HG02678 (cell line): ENCODE measurements around the gene RFX2.
"Not testable (repeated sequence)": the region's sequence is repeated elsewhere in the genome, so short reads cannot be mapped to it uniquely, and the experiment has no call there.

ENCODE experiments used
- ATAC-seq: cut with Tn5 transposase; IDR thresholded peaks from one replicate; pipeline ENCODE4 v1.9.1; 2021; ENCODE audit warnings: mild to moderate bottlenecking, moderate library complexity; ENCODE audit not compliant: unreplicated experiment

Gene RFX2

DNA sequence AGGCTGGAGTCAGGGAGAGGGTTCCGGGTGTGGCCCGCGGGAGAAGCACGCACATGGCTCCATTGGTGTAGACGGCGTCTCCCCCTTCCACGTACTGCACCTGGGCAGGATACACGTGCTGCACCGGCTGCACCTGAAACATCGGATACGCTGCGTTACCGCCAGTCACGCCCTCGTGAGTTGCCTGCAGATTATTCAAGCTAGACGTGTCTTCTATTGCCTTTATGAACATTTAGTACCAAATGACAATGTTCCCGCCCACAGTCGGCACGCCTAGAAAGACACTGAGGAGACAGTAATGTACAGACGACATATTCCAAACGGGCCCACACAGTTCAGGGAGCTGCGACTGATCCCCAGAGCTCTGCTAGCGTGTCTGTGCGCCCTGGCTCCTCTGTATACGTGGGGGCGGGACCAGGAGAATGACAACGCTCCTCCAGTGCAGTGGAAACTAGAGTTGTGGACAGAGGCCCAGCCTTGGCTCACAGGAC lies 68.3 kb downstream of the RFX2 start:
- no peak for ATAC-seq

DNA sequence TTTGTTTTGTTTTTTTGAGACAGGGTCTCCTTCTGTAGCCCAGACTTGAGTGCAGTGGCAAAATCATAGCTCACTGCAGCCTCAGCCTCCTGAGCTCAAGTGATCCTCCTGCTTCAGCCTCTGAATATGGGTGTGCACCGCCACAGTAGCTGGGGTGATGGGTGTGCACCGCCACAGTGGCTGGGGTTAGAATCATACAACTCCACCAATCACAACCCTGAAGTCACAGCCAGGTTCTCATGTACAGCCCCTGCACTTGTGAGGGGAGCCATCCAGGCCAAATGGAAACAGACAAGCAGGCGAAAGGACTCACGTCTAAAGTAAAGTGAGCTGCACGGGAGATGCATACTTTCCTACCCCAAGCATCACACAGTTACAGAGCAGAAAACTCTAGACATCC lies 69.2 kb downstream of the RFX2 start:
- no peak for ATAC-seq

DNA sequence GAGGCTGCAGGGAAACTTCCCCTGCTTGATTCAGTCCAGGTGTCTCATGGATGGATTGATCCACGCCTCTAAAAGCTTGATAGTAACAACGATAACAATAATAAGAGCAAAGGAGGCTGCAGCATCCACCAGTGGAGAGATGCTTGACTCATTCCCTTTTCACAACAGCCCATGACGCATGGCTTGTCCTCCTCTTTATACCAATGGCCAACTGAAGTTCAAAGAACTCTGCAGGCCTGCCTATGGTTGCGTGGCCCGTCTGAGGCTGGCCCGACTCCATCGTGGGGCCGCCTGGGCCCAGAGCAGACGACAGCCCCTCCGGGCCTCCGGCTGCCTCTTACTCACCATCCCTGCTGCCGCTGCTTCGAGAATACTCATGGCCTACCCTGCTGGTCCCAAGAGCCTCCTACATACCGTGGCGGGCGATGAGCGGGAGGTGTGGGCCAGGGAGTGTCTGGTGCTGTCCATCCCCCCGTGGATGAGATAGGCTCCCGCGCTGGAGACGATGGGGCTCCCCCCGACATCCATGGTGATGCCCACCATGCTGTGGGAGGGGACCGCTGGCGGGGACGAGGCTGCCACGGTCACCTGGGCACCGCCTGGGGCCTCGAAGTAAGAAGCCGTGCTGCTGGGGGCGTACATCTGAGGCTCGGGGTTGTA lies 70.6 kb downstream of the RFX2 start:
- ATAC-seq, result no peak

DNA sequence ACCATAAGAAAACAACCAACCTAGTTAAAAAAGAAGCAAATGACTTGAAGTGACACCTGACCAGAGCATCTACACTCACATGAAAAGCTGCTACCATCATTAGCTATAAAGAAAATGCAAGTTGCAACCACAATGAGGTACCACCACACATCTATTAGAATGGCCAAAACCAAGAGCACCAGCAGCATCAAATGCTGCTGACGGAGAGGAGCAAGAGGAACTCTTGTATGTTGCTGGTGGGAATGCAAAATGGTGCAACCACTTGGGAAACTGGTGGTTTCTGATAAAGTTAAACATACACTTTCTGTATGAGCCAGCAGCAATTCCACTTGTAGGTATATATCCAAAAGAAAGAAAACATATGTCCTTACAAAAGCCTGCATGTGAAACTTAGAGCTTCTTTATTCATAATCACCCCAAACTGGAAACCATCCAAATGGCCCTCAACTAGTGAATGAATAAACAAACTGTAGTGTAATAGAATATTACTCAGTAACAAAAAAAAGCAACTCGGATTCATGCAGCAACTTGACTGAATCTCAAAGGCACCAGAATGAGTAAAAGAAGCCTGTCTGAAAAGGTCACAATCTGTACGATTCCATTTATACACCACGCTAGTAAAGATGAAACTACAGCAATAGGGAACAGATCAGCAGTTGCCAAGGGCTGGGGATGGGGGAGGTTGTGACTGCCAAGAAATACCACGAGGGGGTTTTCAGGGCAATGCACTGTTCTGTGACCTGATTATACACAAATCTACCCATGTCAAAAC lies 71.5 kb downstream of the RFX2 start:
- peak; percentile 59 for ATAC-seq

DNA sequence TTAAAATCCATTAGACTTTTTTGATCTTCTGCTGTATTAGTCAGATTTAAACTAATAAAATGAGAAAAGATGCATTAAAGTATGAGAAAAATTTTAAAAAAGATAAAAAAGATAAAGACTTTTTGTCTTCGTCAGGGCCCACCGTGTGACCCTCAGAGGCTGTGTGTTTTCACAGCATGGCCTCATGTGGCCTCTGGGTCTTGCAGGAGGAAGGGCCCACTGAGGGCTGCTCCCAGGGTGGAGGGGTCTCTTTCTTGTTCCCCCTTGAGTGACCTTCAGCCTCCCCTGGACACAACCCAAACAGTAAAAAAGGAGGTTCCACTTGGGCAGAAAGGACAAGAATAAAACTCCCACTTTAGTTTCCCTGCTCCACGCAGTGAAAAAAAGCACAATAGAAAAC lies 75.3 kb downstream of the RFX2 start:
- ATAC-seq, result no peak

DNA sequence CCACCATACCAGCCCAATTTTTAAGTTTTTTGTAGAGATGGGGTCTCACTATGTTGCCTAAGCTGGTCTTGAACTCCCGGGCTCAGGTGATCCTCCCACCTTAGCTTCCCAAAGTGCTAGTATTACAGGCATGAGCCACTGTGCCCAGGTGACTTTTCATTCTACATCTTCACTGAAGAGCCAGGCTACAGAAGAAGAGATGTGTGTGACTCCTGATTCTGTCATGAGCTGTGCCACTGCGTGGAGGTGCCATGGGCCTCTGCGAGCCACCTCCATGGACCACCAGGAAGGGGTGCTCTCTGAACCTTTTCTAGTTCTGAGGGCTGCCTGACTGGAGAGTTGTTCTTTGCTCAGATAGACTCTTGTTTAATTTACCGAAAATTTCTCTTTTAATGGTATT lies 75.8 kb downstream of the RFX2 start:
- ATAC-seq, result no peak

DNA sequence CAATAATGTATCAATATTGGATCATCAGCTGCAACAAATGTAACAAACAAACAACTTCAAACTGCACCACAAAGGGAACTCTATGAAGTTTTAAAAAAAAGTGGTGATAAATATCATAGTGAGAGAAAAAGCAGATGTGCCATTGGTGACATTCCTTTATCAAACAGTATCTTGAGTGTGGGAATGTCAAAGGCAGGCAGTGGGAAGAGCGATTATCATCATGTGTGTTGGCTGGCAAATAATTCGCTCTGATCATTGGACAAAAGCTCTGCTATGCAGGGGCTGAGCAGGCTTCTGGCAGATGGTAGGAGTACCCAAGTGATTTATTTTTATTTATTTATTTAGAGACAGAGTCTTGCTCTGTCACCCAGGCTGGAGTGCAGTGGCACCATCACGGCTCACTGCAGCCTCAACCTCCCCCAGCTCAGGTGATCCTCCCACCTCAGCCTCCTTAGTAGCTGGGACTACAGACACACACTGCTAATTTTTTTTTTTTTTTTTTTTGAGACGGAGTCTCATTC lies 76.5 kb downstream of the RFX2 start:
- no peak for ATAC-seq

DNA sequence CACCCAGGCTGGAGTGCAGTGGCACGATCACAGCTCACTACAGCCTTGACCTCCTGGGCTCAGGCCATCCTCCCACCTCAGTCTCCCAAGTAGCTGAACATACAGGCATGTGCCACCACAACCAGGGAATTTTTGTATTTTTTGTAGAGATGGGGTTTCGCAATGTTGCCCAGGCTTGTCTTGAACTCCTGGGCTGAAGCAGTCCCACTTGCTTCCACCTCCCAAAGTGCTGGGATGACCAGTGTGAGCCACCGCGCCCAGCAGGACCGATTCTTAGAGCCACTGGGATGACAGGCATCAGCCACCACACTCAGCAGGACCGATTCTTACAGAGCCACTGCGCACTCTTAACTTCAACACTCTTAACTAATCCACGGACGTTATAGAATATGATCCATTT lies 77.5 kb downstream of the RFX2 start:
- no peak for ATAC-seq

DNA sequence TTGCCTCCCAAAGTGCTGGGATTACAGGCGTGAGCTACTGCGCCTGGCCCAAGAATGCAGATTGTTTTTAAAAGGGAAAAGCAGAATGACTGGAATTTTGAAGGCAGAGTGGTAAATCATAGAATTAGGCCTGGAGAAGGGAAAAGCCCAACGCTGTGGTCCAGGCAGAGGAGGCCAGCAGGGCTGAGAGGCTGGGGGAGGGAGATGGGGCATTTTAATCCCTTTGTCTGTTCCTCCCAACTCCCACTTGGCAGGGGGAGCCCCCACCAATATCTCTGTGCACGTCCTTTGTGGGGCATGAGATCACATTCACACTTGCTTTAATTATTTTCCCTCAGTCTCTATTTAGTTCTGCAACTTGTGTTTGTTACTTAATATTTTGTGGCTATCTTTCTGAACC lies 77.9 kb downstream of the RFX2 start:
- no peak for ATAC-seq

DNA sequence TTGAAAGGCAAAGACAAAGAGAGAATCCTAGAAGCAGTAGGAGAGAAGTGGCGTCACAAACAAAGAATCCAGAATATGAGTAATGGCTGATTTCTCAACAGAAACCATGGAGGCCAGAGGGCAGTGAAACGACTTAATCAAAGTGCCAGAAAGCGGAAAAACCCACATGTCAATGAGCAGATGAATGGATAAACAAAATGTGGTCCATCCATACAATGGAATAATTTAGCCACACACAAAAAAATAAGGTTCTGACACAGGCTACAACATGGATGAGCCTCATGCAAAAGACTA lies 80.1 kb downstream of the RFX2 start:
- ATAC-seq, result no peak

DNA sequence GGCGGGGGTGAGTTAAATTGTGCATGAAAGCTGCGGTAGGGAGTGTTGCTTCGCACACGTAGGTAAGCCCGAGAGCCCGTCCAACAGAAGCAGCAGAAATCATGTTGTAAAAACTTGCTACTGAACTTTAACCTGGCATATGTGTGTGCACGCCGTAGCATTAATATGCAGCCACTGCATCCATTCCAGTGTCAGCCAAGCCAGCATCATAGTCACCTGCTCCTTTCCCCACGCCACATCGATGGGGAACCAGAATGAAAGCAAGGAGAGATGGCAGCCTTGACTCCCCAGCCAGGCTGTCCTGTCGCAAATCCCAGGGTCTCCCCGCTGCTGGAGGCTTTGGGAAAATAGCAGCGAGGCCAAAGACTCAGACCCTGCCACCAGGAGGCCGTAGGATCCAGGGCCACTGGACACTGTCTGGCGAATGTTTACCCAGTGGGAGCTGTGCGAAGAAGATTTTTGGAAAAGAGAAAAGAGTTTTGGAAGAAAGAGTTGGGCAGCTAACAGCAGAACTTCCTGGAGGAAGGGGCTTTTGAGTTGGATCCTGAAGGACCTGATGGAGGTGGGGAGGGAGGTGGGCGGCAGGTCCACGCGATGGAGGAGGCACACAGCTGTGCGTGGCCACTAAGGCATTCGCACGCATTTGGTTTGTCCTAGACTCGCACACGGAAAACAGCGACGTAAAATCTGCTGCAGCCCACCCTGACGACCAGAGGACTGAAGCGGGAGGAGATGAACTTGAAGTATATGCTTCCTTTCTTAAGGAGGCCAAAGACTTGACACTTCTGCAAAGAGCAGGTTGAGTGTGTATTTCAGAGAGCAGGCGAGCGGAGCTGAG lies 83.7 kb downstream of the RFX2 start:
- ATAC-seq, result no peak

DNA sequence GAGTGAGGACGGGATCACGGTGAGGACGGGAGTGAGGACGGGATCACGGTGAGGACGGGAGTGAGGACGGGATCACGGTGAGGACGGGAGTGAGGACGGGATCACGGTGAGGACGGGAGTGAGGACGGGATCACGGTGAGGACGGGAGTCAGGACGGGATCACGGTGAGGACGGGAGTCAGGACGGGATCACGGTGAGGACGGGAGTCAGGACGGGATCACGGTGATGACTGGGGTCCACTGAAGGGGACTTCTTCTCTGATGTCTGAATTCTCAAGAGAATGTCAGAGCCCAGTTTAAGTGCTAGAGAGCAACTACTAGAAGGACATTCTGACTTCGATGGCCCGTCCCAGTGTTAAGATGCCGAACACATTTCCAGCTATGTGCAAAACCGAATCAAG lies 85.5 kb downstream of the RFX2 start:
- not testable (repeated sequence) for ATAC-seq

DNA sequence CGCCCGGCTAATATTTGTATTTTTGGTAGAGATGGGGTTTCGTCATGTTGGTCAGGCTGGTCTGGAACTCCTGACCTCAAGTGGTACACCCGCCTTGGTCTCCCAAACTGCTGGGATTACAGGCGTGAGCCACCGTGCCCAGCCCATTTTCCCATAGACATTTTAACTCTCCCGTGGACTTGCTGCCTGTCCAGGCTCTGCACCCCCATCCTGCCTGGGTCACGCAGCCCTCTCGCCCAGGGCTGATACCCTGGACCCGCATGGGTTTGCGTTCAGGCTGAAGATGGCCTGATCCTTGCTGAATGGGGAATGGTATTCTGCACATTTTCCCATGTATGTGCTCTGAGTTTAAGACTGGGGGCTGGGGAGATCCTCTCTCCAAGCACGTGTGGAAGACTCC lies 86.4 kb downstream of the RFX2 start:
- no peak for ATAC-seq

DNA sequence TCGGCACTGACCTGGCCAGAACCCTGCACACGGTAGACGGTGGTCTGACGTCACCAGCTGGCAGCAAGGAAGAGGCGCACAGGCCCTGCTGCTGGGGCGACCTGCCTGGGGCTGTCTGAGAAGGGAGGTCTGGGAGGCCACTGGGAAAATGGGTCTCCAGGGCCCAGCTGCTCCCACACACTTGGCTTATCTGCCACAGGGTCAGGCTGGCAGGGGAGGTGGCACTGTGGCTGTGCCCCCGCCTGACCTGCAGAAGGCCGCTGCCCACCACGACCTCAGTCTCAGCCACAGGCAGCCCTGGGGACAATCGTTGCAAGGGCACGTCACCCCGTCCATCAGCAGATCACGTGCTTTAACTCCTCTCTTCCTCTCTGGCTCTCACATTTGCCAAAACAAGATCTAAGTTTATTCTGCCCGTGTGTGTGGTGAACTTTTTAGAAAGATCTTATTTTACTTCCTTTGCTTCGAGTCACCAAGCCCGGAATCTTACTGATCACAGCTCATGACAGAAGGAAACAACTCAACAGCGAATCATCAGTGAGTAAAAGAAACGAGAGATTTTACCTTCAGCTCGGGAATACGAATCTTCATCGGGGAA lies 87.1 kb downstream of the RFX2 start:
- no peak for ATAC-seq

DNA sequence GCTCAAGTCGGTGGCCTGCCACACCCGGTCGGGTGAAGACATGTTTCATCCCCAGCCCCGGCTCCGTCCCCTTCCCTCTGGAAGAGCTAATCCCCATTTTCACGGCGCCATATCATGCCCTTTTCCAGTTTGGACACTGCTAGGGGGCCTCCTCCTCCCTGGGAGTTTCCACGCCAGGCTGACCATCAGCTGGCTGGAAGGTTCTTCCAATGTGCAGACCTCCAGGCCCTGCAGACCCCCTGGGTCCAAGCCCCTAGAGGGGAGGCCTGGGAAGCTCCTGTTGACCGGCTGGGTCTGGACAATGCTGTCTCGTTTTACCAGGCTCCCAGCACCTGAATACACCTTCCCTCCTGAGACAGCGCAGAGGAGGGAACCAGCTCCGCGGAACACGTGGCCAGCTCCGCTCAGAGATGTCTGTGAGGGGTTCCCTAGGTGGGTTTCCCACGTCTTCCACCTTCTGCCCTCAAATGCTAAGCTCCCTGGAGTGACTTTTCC lies 87.7 kb downstream of the RFX2 start:
- ATAC-seq, result no peak

DNA sequence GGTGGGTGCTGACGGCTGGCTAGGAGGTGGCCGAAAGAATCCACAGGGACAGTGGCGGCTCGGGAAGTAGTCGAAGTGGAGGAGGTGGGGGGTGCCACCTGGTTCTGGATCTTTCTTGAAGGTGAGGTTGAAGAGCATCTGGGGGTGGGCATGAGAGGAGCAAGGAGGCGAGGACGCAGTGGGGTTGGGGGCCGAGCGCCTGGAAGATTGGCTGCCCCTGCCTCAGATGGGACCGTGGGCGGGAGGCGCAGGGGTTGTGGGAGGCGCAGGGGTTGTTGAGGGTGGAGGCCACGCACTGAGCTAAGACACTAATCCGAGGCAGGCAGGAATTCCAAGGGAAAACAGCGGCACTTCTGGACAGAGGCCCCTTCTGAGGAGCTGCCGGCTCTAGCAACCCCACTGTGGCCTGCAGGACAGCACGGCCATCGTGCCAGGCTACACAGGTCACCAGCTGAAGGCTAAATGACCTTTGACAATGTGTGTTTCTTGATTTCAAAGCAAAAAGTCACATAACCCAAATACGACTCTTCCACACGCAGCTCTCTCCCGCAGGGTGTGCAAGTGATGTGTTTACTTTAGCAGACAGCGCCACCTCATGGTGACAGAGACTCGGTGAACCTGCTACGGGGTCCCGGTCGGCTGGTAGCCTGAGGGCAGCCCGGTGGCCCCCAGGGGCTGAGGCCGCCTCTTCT lies 88.3 kb downstream of the RFX2 start:
- no peak for ATAC-seq

DNA sequence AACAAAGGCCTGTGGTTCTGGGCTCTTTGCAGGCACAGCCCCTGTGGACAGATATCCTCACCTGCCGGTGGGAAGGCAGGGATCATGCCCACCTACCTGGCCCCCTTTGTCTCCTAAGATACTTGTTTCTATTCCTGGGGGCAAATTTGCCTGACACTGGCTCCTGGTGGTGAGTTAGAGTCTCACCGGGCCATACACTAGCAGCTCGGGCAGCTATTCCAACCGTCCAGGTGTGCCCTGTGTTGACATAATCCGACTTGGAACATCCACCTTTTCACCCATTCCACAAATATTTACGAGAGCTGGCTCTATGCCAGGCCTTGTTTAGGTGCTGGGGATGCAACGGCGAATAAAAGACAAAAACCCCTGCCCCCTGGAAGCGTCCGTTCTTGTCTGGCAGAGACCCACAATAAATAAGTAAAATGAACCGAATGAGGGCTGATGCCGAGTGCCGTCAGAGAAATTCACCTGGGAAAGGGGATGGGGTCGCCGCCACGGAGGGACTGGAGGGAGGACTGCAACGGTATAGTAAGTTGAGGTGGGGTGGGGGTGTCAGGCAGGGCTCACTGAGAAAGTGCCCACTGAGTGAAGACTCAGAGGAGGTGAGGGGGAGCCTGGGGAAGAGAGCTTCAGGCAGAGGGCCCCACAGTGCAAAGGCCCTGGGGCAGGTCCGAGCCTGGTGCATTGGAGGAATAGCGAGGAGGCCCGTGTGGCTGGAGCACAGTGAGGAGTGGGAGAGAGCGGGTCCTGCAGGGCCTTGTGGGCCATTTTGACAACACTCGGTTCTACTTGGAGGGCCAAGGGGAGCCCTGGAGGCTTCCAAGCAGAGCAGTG lies 89.1 kb downstream of the RFX2 start:
- no peak for ATAC-seq

DNA sequence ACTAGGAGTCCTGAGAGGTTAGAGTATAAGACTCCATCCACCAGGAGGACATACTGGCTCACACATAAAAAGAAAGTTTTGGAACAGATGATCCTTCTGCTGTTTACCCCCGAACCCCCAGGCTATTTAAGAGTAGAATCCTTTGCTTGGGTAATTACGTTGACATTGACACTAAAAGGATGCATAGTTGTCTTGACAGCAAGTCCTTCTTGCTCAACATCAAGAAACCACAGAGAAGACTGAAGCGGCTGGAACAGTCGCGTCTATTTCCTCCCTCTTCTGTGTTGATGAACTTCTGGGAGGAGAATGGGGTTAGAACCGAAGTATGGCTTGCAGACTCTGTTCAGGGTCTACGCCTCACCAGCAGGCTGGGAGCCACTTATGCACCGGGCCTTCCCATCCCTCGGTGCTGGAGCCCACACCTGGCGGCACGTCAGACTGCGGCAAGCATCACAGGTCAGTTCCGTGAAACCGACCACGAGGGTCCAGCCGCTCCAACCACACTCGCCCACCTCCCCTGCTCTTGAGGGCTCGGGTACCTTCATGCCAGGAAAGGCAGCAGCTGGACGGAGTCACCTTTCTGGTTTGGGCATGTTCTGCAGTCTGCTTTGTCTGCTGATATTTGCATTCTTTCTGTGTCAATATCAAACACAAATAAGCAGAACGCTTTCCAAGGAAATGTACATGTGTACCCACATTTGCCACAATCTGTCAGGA lies 90.0 kb downstream of the RFX2 start:
- no peak for ATAC-seq

DNA sequence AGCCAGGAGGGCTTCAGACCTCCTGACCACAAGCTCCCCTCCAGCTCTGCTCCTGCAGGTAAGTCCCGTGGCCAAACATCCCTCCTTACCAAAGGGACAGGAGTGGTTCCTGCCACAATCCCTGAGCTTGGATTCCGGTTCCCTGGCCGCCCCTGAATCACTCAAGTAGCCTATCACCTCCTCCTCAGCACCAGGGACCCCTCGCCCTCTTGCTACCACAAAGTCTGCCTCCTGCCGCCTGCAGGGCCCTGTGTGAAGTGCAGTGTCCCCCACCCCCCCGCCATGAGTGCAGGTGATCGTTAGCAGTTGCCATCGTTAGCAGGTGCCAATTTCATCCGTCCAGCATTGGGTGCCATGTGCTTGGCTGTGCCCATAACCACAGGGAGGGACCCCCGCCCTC lies 91.5 kb downstream of the RFX2 start:
- no peak for ATAC-seq
